ENCODE measurements around the gene PSAP.

PSAP gene

DNA sequence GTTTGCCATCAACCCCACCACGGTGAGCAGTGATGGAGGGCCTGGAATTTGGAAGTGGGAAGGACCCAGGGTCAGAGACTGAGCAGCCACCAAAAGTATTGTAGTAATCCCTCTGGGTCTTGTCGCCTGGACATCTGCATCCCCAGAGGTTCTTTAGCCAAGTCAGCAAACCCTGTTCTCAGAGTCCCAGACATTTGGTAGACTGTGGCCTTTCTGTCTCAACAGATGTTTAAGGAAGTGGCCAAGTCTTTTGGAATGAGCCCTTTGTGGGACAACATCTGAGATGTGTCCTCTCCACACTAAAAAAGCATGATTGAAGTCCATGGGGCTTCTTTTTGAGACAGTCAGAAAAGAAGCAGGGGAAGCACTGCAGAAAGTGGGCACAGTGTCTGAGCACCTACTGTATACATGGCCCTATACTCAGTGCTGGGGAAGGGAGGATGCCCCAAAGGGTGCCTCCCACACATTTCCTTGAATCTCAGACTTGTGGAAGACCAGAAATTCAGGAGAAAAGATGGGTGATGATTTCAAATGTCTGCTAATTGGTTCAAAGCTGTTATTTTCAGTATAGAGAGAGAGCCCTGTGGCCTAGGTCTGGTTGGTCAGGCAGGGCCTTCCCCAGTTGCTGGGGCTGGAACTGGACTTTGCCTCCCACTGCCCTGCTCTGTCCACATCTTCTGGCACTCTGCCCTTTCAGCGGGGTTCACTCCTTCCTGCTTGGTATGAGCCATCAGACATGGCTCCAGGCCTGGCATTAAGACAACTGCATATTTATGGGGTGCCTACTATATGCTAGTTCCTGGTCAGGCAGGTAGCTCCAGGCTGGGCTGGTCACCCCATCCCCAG lies 51.2 kb downstream of the PSAP start:
- no peak overlapping the region for H2AFZ ChIP-seq (ENCODE audit: low read depth, low read length)

DNA sequence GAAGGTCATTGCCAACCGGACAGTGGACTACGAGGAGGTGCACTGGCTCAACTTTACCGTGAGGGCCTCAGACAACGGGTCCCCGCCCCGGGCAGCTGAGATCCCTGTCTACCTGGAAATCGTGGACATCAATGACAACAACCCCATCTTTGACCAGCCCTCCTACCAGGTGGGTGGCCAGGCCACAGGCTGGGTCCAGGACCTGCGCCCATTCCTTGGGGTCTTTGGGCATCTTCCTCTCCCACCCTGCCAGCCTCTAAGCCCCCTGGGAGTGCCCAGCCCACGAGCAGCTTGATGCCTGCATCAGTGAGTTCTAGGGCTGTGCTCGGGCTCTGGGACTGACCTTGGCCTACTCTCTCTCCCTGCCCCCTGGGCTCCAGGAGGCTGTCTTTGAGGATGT lies 51.9 kb downstream of the PSAP start:
- no peaks in the 10 kb centered on the region for H3K27me3 ChIP-seq (ENCODE audit: insufficient read depth, low read length)
- no peaks in the 10 kb centered on the region for H3K9me3 ChIP-seq (ENCODE audit: low read length)
- H3K4me1 ChIP-seq (ENCODE audit: insufficient read depth, low read length): no peaks in the 10 kb centered on the region
- H2AFZ ChIP-seq (ENCODE audit: low read depth, low read length): no peak overlapping the region
- H3K4me3 ChIP-seq (ENCODE audit: low read length): no peak overlapping the region
- H3K36me3 ChIP-seq (ENCODE audit: insufficient read depth, low read length): no peaks in the 10 kb centered on the region

More for the DNA sequence above, 51.2 kb downstream of the PSAP start:
- Histone ChIP-seq H3K36me3 (ENCODE audit: insufficient read depth, low read length) (no peaks in the 10 kb centered on the region), H3K4me3 (ENCODE audit: low read length) (no peak overlapping the region), H3K4me1 (ENCODE audit: insufficient read depth, low read length) (no peaks in the 10 kb centered on the region), H3K27me3 (ENCODE audit: insufficient read depth, low read length) (peaks cover 5% of the 10 kb centered on the region), H3K9me3 (ENCODE audit: low read length) (no peaks in the 10 kb centered on the region)

DNA sequence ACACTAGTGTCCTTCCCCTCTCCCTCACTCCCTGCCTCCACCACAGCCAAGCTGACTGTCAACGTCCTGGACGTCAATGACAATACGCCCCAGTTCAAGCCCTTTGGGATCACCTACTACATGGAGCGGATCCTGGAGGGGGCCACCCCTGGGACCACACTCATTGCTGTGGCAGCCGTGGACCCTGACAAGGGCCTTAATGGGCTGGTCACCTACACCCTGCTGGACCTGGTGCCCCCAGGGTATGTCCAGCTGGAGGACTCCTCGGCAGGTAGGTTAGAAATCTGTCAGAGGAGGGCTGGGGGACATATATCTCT lies 52.8 kb downstream of the PSAP start:
- Histone ChIP-seq H3K9me3 (ENCODE audit: low read length) (no peaks in the 10 kb centered on the region), H3K36me3 (ENCODE audit: insufficient read depth, low read length) (no peaks in the 10 kb centered on the region), H2AFZ (ENCODE audit: low read depth, low read length) (no peak overlapping the region), H3K4me1 (ENCODE audit: insufficient read depth, low read length) (no peaks in the 10 kb centered on the region), H3K4me3 (ENCODE audit: low read length) (no peak overlapping the region), H3K27me3 (ENCODE audit: insufficient read depth, low read length) (peaks cover 2% of the 10 kb centered on the region)

DNA sequence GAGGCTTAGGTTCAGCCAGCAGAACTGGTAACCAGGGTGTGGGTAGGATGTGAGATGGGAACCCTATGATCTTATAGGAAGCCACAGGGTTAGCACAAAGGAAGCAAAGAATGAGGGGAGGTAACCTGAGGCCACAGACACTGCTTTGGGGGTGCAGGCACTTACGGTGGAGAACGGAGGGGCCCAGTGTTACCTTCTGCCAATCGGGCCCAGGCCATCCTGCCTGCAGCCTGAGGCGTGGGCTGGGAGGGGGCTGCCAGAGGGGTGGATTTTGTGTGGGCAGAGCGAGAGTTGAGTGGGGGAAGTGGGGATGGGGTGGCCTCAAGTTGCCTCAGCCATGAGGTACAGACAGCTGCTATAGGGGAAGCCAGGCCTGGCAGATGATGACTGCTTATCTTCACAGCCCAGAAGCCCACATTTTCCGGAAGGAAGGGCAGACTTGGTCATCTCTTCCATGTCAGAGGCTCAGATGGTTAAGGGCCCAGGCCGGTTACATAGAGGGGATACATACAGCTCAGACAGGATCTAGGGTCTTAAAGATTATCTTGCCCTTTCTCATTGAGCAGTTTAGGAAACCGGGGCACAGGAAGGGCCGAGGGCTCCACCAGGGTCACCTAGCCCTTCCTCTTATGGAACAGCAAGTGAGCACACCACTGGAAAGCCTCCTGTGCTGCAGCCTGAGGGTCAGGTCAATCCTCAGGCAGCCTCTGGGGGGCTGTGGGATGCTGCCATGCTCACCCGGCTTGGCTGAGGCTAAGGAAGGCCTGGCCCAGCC lies 53.3 kb downstream of the PSAP start:
- H3K4me3 ChIP-seq (ENCODE audit: low read length): no peak overlapping the region
- no peaks in the 10 kb centered on the region for H3K36me3 ChIP-seq (ENCODE audit: insufficient read depth, low read length)
- no peaks in the 10 kb centered on the region for H3K9me3 ChIP-seq (ENCODE audit: low read length)
- no peaks in the 10 kb centered on the region for H3K4me1 ChIP-seq (ENCODE audit: insufficient read depth, low read length)
- no peak overlapping the region for H2AFZ ChIP-seq (ENCODE audit: low read depth, low read length)
- H3K27me3 ChIP-seq (ENCODE audit: insufficient read depth, low read length): peaks cover 5% of the 10 kb centered on the region

DNA sequence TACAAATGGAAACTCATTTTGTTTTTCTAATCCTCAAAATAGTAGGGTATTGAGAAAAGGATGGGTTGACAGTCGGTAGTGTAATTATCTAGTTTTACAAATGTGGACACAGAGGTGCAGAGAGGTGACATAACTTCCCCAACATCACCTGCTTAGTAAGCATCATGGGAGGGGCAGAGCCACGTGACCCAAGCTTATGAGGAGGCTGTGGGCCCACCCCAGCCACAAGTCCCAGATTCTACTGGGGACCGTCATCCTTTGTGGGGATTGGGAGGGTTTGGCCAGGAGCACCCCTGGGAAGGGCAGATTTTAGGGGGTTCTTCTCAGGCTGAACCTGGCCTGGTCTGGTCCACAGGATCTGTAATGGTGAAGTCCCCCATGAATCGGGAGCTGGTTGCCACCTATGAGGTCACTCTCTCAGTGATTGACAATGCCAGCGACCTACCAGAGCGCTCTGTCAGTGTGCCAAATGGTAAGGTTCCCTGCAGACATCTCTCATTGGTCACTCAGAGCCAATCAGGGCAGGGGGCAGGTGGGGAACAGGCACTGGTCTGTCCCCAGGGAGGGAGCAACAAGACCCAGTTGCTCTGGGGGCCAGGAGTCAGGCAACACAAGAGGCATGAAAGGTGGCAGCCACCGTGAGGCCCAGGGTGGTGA lies 54.2 kb downstream of the PSAP start:
- Histone ChIP-seq H2AFZ (ENCODE audit: low read depth, low read length) (no peak overlapping the region), H3K27me3 (ENCODE audit: insufficient read depth, low read length) (peaks cover 5% of the 10 kb centered on the region), H3K4me3 (ENCODE audit: low read length) (no peak overlapping the region), H3K4me1 (ENCODE audit: insufficient read depth, low read length) (no peaks in the 10 kb centered on the region), H3K9me3 (ENCODE audit: low read length) (no peaks in the 10 kb centered on the region), H3K36me3 (ENCODE audit: insufficient read depth, low read length) (no peaks in the 10 kb centered on the region)

DNA sequence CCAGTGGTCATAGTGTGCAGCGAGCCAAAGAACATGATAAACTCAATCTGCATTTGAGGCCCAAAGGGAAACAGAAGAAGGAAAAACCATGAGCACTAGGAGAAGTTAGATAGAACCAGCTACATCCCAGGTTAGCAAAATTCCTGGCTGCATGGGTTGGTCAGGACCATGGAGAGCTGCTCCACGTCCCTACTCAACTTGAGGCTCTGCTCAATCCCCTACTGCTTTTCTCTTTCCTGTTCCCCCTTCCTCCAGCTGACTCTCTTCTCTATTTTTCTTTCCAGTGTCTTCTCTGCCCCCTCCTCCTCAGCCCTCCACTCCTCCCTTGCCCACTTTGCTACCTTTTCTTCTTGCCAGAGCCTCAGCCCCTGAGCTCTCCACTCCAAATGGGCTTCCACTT lies 55.8 kb downstream of the PSAP start:
- H3K4me1 ChIP-seq (ENCODE audit: insufficient read depth, low read length): no peaks in the 10 kb centered on the region
- H3K9me3 ChIP-seq (ENCODE audit: low read length): no peaks in the 10 kb centered on the region
- no peak overlapping the region for H3K4me3 ChIP-seq (ENCODE audit: low read length)
- H2AFZ ChIP-seq (ENCODE audit: low read depth, low read length): no peak overlapping the region
- no peaks in the 10 kb centered on the region for H3K36me3 ChIP-seq (ENCODE audit: insufficient read depth, low read length)
- H3K27me3 ChIP-seq (ENCODE audit: insufficient read depth, low read length): peaks cover 5% of the 10 kb centered on the region

DNA sequence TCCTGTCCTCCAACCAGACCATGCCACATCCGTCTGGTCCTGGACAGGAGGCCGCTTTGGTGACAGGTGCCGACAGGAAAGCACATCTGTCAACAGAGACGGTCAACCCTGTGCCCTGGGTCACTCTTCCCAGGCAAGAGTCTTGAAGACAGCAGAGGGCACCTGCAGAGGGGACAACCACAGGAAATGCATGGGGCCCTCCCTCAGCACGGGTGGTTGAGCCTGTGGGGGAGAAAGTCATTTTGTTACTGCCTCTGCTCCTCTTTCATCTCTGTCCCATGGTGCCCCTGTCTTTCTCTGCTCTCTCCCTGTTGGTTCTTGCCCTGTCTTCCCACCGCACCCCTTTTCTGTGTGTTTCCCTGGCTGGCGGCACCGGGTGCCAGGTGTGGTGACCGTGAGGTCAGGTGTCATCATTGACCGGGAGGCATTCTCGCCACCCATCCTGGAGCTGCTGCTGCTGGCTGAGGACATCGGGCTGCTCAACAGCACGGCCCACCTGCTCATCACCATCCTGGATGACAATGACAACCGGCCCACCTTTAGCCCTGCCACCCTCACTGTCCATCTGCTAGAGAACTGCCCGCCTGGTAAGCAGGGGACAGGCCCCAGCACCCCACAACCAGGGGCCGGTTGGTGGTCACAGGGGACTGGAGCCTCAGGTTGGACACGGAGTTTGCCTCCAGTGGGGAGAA lies 60.2 kb downstream of the PSAP start:
- Histone ChIP-seq H3K36me3 (ENCODE audit: insufficient read depth, low read length) (no peaks in the 10 kb centered on the region), H3K4me3 (ENCODE audit: low read length) (no peak overlapping the region), H3K27me3 (ENCODE audit: insufficient read depth, low read length) (peaks cover 5% of the 10 kb centered on the region), H3K9me3 (ENCODE audit: low read length) (no peaks in the 10 kb centered on the region), H3K4me1 (ENCODE audit: insufficient read depth, low read length) (no peaks in the 10 kb centered on the region), H2AFZ (ENCODE audit: low read depth, low read length) (no peak overlapping the region)

DNA sequence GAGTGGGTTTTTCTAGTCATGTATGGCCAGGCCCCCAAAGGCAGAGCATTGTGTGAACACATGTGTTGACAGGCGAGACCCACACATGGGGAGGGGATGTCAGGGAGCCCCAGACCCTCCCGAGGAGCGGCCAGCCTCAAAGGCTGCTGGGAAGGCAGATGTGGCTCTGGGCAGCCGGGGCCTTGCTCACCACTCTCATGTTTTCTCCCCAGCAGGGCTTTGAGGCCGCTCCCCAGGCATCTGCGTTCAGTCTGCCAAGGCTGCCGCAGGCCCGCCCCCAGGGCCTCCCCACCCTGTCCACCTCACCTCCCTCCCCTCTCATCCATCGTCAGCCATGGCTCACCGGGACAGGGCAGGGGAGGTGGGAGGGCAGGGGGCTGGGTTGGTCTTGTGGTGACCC lies 61.2 kb downstream of the PSAP start:
- Histone ChIP-seq H3K4me1 (ENCODE audit: insufficient read depth, low read length) (no peaks in the 10 kb centered on the region), H3K36me3 (ENCODE audit: insufficient read depth, low read length) (no peaks in the 10 kb centered on the region), H2AFZ (ENCODE audit: low read depth, low read length) (no peak overlapping the region), H3K4me3 (ENCODE audit: low read length) (no peak overlapping the region), H3K27me3 (ENCODE audit: insufficient read depth, low read length) (peaks cover 5% of the 10 kb centered on the region), H3K9me3 (ENCODE audit: low read length) (no peaks in the 10 kb centered on the region)

DNA sequence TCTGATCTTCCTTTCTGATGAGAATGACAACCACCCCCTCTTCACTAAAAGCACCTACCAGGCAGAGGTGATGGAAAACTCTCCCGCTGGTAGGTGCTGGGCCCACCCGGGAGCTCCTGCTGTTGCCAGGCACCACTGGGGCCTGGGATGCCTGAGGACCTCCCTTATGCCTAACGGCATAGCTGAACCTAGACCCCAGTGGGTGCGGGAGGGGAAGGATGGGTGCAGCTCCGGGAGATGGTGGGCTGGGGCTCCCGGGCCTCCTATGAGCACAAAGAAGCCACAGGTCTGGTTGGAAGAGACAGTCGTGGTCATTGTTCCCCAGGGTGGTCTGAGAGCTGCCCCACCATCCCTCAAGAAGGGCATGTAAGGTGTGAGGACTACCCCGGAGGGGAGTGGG lies 62.1 kb downstream of the PSAP start:
- H3K4me3 ChIP-seq (ENCODE audit: low read length): no peak overlapping the region
- H3K36me3 ChIP-seq (ENCODE audit: insufficient read depth, low read length): no peaks in the 10 kb centered on the region

DNA sequence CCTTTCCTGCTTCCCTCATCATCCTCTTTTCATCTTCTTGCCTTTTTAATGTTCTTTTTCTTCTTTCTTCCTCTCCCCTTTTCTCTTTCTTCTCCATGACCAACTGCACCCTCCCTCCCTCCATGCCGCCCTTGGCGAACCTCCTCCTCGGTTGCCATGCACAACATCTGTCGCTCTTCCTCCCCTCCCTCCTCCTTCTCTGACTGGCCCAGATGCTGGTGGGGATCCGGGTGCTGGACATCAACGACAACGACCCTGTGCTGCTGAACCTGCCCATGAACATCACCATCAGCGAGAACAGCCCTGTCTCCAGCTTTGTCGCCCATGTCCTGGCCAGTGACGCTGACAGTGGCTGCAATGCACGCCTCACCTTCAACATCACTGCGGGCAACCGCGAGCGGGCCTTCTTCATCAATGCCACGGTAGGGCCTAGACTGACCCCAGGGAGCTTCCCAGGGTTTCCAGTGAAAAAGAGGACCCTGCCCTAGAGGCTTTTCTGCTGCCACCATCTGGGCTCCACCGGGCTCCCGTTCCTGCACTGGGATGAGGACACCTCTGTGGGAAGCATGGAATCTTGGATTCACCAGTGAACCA lies 66.3 kb downstream of the PSAP start:
- Histone ChIP-seq H3K9me3 (ENCODE audit: low read length) (no peaks in the 10 kb centered on the region), H3K4me3 (ENCODE audit: low read length) (no peak overlapping the region), H3K4me1 (ENCODE audit: insufficient read depth, low read length) (no peaks in the 10 kb centered on the region), H3K36me3 (ENCODE audit: insufficient read depth, low read length) (no peaks in the 10 kb centered on the region), H2AFZ (ENCODE audit: low read depth, low read length) (no peak overlapping the region), H3K27me3 (ENCODE audit: insufficient read depth, low read length) (peaks cover 24% of the 10 kb centered on the region)

More for the DNA sequence above, 62.1 kb downstream of the PSAP start:
- H3K27me3 ChIP-seq (ENCODE audit: insufficient read depth, low read length): peaks cover 5% of the 10 kb centered on the region
- H3K4me1 ChIP-seq (ENCODE audit: insufficient read depth, low read length): no peaks in the 10 kb centered on the region
- no peak overlapping the region for H2AFZ ChIP-seq (ENCODE audit: low read depth, low read length)
- no peaks in the 10 kb centered on the region for H3K9me3 ChIP-seq (ENCODE audit: low read length)

DNA sequence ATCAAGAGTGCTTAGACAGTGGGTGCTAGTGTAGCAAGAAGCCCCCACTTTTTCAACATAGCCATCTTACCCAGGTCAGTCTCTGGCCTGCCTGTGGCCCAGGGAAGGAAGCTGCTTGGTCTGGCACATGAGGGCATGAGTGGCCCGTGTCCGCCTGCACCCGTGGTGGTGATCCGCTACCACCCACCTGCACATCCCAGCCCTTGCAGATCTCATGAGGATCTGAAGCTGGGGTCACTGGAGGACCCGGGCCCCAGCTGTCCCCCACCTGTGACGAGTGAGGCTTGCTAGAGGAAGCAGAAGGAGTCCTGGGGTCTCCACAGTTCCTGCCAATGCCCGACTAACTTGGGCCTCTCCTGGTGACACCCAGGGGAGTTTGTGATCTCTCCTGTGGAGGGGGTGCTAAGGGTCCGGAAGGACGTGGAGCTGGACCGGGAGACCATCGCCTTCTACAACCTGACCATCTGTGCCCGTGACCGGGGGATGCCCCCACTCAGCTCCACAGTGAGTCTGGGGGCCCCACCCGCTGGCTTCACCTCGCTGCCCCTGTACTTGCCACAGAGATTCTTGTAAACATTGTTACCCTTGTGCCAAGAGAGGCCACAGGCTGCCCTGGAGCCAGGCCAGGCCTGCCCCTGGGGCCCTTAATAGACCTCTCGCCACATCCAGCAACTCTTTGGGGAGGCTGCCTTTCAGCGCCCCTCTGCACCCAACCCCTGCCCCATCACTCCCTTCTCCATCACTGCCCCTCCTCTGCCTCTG lies 67.0 kb downstream of the PSAP start:
- Histone ChIP-seq H3K4me1 (ENCODE audit: insufficient read depth, low read length) (no peaks in the 10 kb centered on the region), H3K9me3 (ENCODE audit: low read length) (no peaks in the 10 kb centered on the region), H2AFZ (ENCODE audit: low read depth, low read length) (no peak overlapping the region), H3K4me3 (ENCODE audit: low read length) (no peak overlapping the region), H3K27me3 (ENCODE audit: insufficient read depth, low read length) (peaks cover 24% of the 10 kb centered on the region), H3K36me3 (ENCODE audit: insufficient read depth, low read length) (no peaks in the 10 kb centered on the region)

DNA sequence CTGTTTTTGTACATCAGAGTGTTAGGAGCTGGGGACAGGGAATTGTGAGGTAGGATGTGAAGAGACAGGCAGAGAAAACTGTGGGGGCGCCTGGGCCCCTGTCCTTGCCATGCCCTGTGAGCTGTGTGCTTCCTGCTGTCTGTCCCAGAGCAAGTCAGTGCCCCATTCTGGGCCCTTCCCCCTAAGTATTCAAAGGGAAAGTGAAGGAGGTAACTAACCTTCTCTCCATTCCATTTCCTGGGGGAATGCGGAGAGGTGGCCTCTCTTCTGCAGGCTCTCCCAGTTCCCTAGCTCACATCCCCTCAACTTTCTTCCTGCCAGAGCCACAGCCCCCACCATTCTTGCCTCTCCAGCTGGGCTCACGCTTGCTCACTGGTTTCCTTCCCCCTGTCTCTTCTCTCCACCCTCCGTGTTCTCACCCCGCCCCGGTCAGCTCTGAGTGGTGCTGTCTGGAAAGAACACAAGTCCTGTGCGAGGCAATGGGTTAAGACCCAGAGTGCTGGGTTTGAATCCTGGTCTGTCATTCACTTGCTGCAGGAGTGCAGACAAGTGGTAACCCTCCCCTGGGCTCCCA lies 68.0 kb downstream of the PSAP start:
- no peaks in the 10 kb centered on the region for H3K36me3 ChIP-seq (ENCODE audit: insufficient read depth, low read length)
- H3K9me3 ChIP-seq (ENCODE audit: low read length): no peaks in the 10 kb centered on the region
- peaks cover 24% of the 10 kb centered on the region for H3K27me3 ChIP-seq (ENCODE audit: insufficient read depth, low read length)
- no peaks in the 10 kb centered on the region for H3K4me1 ChIP-seq (ENCODE audit: insufficient read depth, low read length)
- H2AFZ ChIP-seq (ENCODE audit: low read depth, low read length): no peak overlapping the region
- H3K4me3 ChIP-seq (ENCODE audit: low read length): no peak overlapping the region
